HL-60 (cell line): Measurements from ENCODE around the gene OR10AD1.

ENCODE experiments used
- DNase-seq, 2 experiments: peaks; one replicate each; pipeline ENCODE4 v3.0.0-alpha.2; 2010 to 2020; ENCODE audit warnings: low read depth in 1 of 2, low spot score in 1 of 2
- H3K27ac ChIP-seq: fragments of 250-450 bp; sonication (Bioruptor Pico); replicated peaks from 2 replicates; pipeline ENCODE4 v1.5.1; 2020; ENCODE audit warnings: mild to moderate bottlenecking, moderate library complexity
- H3K27me3 ChIP-seq: fragments of 250-450 bp; sonication (Bioruptor Pico); 2 replicates; pipeline ENCODE4 v1.5.1; 2021; ENCODE audit warnings: mild to moderate bottlenecking, moderate library complexity; ENCODE audit not compliant: insufficient read depth, poor library complexity, severe bottlenecking
- H3K4me3 ChIP-seq: replicated peaks from 2 replicates; pipeline ENCODE4 v1.5.1; 2011; ENCODE audit warnings: mild to moderate bottlenecking, control low read depth, low read length; ENCODE audit not compliant: insufficient read depth
- GABPA ChIP-seq: IDR thresholded peaks from 2 replicates; pipeline ENCODE4 v1.6.1; 2012; ENCODE audit warnings: low read depth
- POLR2AphosphoS5 ChIP-seq: IDR thresholded peaks from 2 replicates; pipeline ENCODE4 v1.6.1; 2012; ENCODE audit warnings: low read depth
- SPI1 ChIP-seq: IDR thresholded peaks from 2 replicates; pipeline ENCODE4 v1.6.1; 2012; ENCODE audit warnings: low read depth, mild to moderate bottlenecking, borderline replicate concordance
- TF ChIP-seq, protein P1 (sequence below): IDR thresholded peaks from 2 replicates; pipeline ENCODE4 v1.6.1; 2012; ENCODE audit warnings: low read depth; ENCODE audit not compliant: insufficient replicate concordance
- TF ChIP-seq, protein P2 (sequence below): IDR thresholded peaks from one replicate; pipeline ENCODE4 v1.5.1; 2011; ENCODE audit warnings: low read length, control low read depth, inconsistent platforms; ENCODE audit not compliant: insufficient read depth

OR10AD1 gene

DNA sequence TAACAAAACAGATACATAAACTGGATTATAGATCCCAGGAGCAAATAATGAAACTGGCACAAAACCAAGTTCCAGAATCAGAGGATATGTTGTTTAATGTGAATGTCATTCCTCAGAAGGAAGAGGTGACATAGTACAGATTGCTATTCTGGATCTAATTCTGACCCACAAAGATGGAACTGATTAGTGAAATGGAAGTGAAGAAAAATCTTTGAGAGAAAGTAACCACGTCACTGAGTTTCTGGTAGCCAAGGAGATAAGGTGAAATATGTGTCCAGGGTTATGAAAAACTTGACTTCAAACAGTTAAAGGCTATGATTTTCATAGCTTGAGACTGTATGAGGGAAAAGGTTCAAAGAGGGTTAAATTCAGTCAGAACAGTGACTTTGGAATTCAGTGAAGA is 8.3 kb downstream of the OR10AD1 start:
- Histone ChIP-seq H3K27ac (no peak overlapping the region), H3K4me3 (no peak overlapping the region), H3K27me3 (no peaks in the 10 kb centered on the region)
- no peak for DNase-seq
- no peak for TF ChIP-seq GABPA
- TF ChIP-seq, protein P1, sequence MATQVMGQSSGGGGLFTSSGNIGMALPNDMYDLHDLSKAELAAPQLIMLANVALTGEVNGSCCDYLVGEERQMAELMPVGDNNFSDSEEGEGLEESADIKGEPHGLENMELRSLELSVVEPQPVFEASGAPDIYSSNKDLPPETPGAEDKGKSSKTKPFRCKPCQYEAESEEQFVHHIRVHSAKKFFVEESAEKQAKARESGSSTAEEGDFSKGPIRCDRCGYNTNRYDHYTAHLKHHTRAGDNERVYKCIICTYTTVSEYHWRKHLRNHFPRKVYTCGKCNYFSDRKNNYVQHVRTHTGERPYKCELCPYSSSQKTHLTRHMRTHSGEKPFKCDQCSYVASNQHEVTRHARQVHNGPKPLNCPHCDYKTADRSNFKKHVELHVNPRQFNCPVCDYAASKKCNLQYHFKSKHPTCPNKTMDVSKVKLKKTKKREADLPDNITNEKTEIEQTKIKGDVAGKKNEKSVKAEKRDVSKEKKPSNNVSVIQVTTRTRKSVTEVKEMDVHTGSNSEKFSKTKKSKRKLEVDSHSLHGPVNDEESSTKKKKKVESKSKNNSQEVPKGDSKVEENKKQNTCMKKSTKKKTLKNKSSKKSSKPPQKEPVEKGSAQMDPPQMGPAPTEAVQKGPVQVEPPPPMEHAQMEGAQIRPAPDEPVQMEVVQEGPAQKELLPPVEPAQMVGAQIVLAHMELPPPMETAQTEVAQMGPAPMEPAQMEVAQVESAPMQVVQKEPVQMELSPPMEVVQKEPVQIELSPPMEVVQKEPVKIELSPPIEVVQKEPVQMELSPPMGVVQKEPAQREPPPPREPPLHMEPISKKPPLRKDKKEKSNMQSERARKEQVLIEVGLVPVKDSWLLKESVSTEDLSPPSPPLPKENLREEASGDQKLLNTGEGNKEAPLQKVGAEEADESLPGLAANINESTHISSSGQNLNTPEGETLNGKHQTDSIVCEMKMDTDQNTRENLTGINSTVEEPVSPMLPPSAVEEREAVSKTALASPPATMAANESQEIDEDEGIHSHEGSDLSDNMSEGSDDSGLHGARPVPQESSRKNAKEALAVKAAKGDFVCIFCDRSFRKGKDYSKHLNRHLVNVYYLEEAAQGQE = no peak
- TF ChIP-seq SPI1 = no peak
- TF ChIP-seq POLR2AphosphoS5 = no peak
- TF ChIP-seq, protein P2, sequence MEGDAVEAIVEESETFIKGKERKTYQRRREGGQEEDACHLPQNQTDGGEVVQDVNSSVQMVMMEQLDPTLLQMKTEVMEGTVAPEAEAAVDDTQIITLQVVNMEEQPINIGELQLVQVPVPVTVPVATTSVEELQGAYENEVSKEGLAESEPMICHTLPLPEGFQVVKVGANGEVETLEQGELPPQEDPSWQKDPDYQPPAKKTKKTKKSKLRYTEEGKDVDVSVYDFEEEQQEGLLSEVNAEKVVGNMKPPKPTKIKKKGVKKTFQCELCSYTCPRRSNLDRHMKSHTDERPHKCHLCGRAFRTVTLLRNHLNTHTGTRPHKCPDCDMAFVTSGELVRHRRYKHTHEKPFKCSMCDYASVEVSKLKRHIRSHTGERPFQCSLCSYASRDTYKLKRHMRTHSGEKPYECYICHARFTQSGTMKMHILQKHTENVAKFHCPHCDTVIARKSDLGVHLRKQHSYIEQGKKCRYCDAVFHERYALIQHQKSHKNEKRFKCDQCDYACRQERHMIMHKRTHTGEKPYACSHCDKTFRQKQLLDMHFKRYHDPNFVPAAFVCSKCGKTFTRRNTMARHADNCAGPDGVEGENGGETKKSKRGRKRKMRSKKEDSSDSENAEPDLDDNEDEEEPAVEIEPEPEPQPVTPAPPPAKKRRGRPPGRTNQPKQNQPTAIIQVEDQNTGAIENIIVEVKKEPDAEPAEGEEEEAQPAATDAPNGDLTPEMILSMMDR = no peak

DNA sequence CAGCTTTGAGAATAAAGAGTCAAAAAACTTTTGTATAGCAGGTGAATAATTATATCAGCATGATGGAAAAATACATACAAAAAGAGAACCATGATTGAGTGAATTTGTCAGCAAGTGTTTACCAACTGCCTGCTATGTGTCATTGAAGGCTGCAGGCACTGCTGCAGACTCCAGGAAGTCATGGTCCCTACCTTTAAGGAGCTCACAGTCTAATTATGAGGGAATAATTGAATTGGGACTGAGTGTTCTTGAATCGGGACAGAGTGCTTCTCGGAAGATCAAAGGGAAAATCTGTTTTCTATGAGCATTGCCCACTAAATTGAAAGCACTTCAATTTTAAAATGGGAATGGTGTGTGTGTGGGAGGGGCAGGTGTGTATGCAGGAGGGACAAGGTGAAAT is 9.5 kb downstream of the OR10AD1 start:
- no peak overlapping the region for H3K4me3 ChIP-seq
- DNase-seq = no peak

DNA sequence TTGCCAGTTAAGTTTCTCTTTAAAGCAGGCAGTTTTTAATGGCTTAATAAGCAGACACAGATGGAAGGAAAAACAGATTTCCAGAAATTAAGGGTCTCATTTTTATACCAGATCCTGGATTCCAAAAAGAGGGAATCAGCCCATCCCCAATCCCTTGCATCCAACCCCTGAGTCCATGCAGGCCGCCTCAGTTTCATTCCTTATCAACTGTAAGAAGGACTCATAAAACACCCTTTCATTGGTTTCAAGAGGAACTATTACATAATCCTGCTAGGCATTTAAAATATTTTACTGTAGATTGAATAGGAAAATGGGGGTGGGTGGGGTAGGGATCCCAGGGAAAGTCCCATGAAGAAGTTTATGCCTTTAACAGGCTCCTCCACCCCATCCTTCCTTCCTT is 10.2 kb downstream of the OR10AD1 start:
- Histone ChIP-seq H3K27me3 (peaks cover 3% of the 10 kb centered on the region), H3K27ac (no peak overlapping the region)
- TF ChIP-seq, protein P2 = no peak
- TF ChIP-seq POLR2AphosphoS5 = no peak
- TF ChIP-seq GABPA = no peak
- TF ChIP-seq, protein P1 = no peak
- TF ChIP-seq SPI1 = no peak

More for the DNA sequence above, 9.5 kb downstream of the OR10AD1 start:
- Histone ChIP-seq H3K27me3 (no peaks in the 10 kb centered on the region), H3K27ac (no peak overlapping the region)
- TF ChIP-seq, protein P2 = no peak
- TF ChIP-seq GABPA (no peak), SPI1 (no peak), POLR2AphosphoS5 (no peak)
- TF ChIP-seq, protein P1 = no peak

More for the DNA sequence above, 10.2 kb downstream of the OR10AD1 start:
- no peak overlapping the region for H3K4me3 ChIP-seq
- DNase-seq = no peak
